Measurements from ENCODE around the gene STIMATE. TPM values are rescaled to one million over a fixed set of nuclear protein-coding genes. Genes with fewer than 3 reads are reported as not detected.

STIMATE gene
- total RNA-seq, 6 experiments from 2014 or later = 18.4 to 25.6 (median 21.7) TPM

DNA sequence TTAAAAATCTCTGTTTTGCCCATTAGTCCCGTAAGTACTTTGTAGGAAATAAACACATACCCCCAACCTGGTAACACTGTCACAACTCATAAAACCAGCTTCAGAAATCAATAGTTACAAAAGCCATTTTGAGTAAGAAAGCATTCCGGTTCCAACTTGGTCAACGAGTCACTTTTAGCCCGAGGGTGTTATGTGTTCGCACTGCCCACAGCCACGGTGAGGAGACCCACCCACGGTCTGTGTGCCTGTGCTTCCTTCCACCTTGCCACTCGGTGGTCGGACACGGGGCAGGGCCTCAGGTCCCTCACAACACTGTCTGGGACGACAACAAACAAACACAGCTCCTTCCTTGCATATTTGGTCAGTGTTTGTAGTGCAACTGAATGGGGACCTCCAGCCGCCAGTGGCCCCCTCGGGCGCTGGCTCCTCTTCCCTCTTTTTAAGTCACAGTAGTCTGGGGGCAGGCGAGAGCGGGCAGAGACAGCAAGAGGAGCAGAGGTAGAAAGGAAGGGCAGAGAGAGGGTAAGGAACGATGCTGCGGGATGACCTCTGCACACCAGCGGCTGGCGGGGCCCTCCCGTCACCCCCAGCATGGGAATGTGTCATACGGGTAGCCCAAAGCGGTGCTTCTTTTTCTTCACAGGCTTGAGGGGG lies 57.3 kb downstream of the STIMATE start:
- H3K27ac Mint-ChIP-seq = no peak overlapping the region
- H3K36me3 Mint-ChIP-seq (ENCODE audit: low read depth) = peaks cover 11% of the 10 kb centered on the region
- no peaks in the 10 kb centered on the region for H3K9me3 Mint-ChIP-seq
- TF ChIP-seq, protein P1, sequence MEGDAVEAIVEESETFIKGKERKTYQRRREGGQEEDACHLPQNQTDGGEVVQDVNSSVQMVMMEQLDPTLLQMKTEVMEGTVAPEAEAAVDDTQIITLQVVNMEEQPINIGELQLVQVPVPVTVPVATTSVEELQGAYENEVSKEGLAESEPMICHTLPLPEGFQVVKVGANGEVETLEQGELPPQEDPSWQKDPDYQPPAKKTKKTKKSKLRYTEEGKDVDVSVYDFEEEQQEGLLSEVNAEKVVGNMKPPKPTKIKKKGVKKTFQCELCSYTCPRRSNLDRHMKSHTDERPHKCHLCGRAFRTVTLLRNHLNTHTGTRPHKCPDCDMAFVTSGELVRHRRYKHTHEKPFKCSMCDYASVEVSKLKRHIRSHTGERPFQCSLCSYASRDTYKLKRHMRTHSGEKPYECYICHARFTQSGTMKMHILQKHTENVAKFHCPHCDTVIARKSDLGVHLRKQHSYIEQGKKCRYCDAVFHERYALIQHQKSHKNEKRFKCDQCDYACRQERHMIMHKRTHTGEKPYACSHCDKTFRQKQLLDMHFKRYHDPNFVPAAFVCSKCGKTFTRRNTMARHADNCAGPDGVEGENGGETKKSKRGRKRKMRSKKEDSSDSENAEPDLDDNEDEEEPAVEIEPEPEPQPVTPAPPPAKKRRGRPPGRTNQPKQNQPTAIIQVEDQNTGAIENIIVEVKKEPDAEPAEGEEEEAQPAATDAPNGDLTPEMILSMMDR (IDR thresholded peaks at IDR 0.05) = no peak
- H3K27me3 Mint-ChIP-seq (ENCODE audit: insufficient read depth) = no peaks in the 10 kb centered on the region; the same call in 1 of the 2 replicates
- DNase-seq = no peak
- no peak overlapping the region for H3K4me3 Mint-ChIP-seq
- H3K4me1 Mint-ChIP-seq (ENCODE audit: low read depth) = peaks cover 8% of the 10 kb centered on the region; the same call in 1 of the 2 replicates

DNA sequence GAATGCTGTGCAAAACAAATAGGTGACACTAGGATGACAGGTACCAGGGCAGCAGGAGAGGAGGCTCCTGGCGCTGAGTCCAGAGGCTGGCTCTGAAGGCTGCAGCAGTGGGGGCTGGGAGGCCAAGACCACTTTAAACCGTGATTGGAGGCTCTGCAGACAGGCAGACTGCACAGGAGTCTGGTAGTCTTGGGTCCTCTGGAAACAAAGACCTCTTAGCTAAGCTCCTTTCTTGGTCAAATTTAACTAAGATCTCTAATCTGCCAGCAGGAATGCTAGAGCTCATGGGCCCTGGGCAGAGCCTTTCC lies 58.1 kb downstream of the STIMATE start:
- Mint-ChIP-seq H3K4me3 (no peak overlapping the region), H3K27me3 (ENCODE audit: insufficient read depth) (no peaks in the 10 kb centered on the region; the same call in 1 of the 2 replicates), H3K4me1 (ENCODE audit: low read depth) (peaks cover 9% of the 10 kb centered on the region; the same call in 1 of the 2 replicates), H3K36me3 (ENCODE audit: low read depth) (peaks cover 11% of the 10 kb centered on the region), H3K27ac (no peak overlapping the region), H3K9me3 (no peaks in the 10 kb centered on the region)
- TF ChIP-seq, protein P1 (IDR thresholded peaks at IDR 0.05) = no peak
- no peak for DNase-seq

DNA sequence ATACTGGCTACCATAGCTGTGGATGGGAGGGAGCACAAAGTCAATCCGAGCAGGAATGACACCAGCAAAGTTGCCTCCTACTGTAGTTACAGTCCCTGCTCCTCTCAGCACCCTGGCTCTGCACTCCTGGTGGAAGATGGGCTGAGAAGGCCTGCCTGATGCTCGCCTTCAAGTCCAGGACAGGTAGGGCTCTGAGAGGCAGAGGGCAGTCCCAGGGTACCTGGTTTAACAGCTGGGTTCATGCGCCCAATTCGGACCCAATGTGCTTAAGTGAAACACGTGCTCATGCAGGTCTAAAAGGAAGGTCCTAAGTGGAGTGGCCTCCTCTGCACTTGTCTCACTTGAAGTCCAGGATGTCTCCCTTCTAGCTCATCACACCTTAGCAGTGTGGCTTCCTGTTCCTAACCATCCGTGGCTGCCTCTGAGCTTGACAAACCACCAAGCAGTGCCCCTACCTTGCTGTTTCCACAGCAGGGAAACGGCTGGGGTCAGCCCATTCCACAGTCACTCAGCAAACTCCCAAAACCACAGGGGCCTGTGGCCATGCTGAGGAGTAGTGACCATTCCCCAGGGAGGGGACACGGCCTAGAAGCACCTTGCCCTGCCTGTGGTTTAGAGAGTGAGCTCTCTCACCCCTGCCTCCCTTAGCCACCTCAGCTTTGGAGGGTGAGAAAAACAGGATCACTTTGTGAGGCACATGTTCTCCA lies 58.6 kb downstream of the STIMATE start:
- no peak overlapping the region for H3K4me3 Mint-ChIP-seq
- H3K27me3 Mint-ChIP-seq (ENCODE audit: insufficient read depth) = no peaks in the 10 kb centered on the region; the same call in 1 of the 2 replicates
- peaks cover 9% of the 10 kb centered on the region; the same call in 1 of the 2 replicates for H3K4me1 Mint-ChIP-seq (ENCODE audit: low read depth)
- no peak for DNase-seq
- H3K9me3 Mint-ChIP-seq = no peaks in the 10 kb centered on the region
- TF ChIP-seq, protein P1 (IDR thresholded peaks at IDR 0.05) = no peak
- H3K27ac Mint-ChIP-seq = no peak overlapping the region
- H3K36me3 Mint-ChIP-seq (ENCODE audit: low read depth) = peaks cover 11% of the 10 kb centered on the region

DNA sequence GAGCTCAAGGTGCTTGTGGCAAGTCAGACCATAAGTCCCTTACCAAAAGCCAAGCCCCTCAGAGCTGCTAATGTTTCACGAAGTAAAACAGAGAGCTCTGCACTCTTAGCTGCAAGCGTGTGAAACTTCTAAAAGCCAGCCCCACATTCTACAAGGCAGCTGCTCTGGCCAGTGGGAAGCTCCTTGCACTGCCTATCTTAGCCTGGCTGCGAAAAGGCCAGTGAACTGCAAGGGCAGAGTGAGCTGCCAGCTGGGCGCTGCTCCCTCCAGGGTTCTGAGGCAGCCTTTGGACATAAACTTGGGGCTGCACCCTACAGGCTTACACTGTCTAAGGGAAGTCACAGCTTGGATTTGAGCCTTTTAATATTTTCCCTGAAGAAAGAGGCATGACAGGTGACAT lies 60.4 kb downstream of the STIMATE start:
- H3K4me3 Mint-ChIP-seq = no peak overlapping the region
- H3K36me3 Mint-ChIP-seq (ENCODE audit: low read depth) = peaks cover 10% of the 10 kb centered on the region
- no peaks in the 10 kb centered on the region for H3K9me3 Mint-ChIP-seq
- DNase-seq = no peak
- TF ChIP-seq, protein P1 (IDR thresholded peaks at IDR 0.05) = no peak
- H3K4me1 Mint-ChIP-seq (ENCODE audit: low read depth) = peaks cover 12% of the 10 kb centered on the region
- H3K27ac Mint-ChIP-seq = no peak overlapping the region
- peaks cover 2% of the 10 kb centered on the region for H3K27me3 Mint-ChIP-seq (ENCODE audit: insufficient read depth)

DNA sequence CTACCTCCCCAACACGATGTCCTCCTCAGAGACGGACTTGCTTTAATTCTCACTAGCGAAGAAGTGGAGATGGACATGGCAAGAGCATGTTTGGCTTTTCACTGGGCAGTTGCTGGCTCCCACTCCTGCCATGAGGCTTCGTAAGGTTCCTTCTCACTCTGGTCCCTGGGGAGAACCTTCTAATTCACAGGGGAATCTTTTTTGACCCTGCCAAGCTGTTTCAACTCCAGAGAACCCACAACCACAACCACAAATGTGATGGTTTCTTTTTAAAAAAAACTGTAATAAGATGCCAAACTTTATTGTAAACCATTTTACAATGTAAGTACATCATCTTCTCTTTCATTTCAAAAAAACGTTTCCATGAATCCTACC lies 60.9 kb downstream of the STIMATE start:
- no peak overlapping the region for H3K4me3 Mint-ChIP-seq
- TF ChIP-seq, protein P1 (IDR thresholded peaks at IDR 0.05) = no peak
- H3K27ac Mint-ChIP-seq = no peak overlapping the region
- no peak for DNase-seq
- H3K9me3 Mint-ChIP-seq = no peaks in the 10 kb centered on the region
- peaks cover 2% of the 10 kb centered on the region for H3K27me3 Mint-ChIP-seq (ENCODE audit: insufficient read depth)
- peaks cover 18% of the 10 kb centered on the region for H3K4me1 Mint-ChIP-seq (ENCODE audit: low read depth)
- H3K36me3 Mint-ChIP-seq (ENCODE audit: low read depth) = peaks cover 5% of the 10 kb centered on the region; the same call in 1 of the 2 replicates
